ENCODE measurements around the gene PSMA5. TPM values are rescaled to one million over a fixed set of nuclear protein-coding genes. Genes with fewer than 3 reads are reported as not detected.

The PSMA5 gene
- total RNA-seq, 6 donors from 2014 or later, result 15.2 to 69.5 (median 29.8) TPM

DNA sequence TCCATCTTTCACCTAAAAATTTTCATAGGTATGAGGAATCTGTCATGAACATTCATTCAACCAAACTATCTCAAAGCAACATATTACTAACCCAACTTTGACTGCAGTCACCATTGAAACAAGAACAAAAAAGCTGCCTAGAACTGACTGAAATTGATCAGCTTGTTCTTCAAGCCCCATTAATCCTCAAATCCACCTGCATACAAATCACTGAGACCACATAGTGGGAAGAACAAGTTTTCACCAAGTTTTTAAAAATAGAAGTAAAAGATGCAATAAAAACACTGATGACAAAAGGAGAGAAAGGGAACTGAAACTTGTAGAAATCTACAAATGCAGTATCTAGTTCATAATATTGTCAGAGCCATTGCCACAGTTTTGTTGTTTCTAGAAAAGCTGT is 34.6 kb downstream of the PSMA5 start:
- TF ChIP-seq POLR2A (IDR thresholded peaks at IDR 0.05) (no peak), EP300 (IDR thresholded peaks at IDR 0.05) (no peak), POLR2AphosphoS5 (IDR thresholded peaks at IDR 0.05) (no peak)
- TF ChIP-seq, protein P1, sequence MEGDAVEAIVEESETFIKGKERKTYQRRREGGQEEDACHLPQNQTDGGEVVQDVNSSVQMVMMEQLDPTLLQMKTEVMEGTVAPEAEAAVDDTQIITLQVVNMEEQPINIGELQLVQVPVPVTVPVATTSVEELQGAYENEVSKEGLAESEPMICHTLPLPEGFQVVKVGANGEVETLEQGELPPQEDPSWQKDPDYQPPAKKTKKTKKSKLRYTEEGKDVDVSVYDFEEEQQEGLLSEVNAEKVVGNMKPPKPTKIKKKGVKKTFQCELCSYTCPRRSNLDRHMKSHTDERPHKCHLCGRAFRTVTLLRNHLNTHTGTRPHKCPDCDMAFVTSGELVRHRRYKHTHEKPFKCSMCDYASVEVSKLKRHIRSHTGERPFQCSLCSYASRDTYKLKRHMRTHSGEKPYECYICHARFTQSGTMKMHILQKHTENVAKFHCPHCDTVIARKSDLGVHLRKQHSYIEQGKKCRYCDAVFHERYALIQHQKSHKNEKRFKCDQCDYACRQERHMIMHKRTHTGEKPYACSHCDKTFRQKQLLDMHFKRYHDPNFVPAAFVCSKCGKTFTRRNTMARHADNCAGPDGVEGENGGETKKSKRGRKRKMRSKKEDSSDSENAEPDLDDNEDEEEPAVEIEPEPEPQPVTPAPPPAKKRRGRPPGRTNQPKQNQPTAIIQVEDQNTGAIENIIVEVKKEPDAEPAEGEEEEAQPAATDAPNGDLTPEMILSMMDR (IDR thresholded peaks at IDR 0.05), result no peak
- peak overlapping the region; percentile 81 to 92 (median 83) for H3K27ac ChIP-seq
- no peak for ATAC-seq (ENCODE audit: low FRiP score in 2 of 2)
- no peak for DNase-seq
- H3K4me1 ChIP-seq, result peaks cover 69 to 81% (median 73%) of the 10 kb centered on the region in 4 donors
- H3K9me3 ChIP-seq, result no peaks in the 10 kb centered on the region
- no peaks in the 10 kb centered on the region for H3K36me3 ChIP-seq
- peak overlapping the region in 2 of 4 donors; percentile 26 to 31 for H3K4me3 ChIP-seq
- H3K27me3 ChIP-seq, result no peaks in the 10 kb centered on the region

DNA sequence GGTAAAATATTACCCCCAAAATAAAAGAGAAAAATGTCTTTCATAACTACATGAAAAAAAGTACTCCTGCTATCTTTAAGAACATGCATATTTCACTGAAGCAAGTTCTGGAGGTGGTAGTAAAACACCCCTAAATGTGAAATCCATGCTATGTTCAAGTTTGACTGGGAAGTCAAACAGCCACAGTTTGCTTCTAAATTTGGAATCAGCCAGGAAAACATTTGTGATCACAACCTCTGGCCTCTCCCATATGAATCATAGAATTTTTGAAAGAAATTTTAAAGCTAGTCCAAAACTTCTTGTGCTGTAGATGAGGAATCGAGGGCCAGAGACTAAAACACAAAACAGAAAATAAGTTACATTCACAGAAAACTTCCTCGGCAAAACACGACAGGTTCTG is 35.1 kb downstream of the PSMA5 start:
- H3K27ac ChIP-seq, result peak overlapping the region; percentile 81 to 92 (median 83)
- DNase-seq (no peak), ATAC-seq (ENCODE audit: low FRiP score in 2 of 2) (no peak)
- H3K9me3 ChIP-seq, result no peaks in the 10 kb centered on the region
- H3K27me3 ChIP-seq, result no peaks in the 10 kb centered on the region
- H3K4me3 ChIP-seq, result peak overlapping the region in 2 of 4 donors; percentile 26 to 31
- WGBS, 2 donors, result 11 to 29% methylated on average over 3 of the region's 3 CpGs
- no peaks in the 10 kb centered on the region for H3K36me3 ChIP-seq
- H3K4me1 ChIP-seq, result peaks cover 70 to 81% (median 73%) of the 10 kb centered on the region in 4 donors
- TF ChIP-seq, protein P1 (IDR thresholded peaks at IDR 0.05), result no peak
- TF ChIP-seq EP300 (IDR thresholded peaks at IDR 0.05), result no peak
- TF ChIP-seq POLR2AphosphoS5 (IDR thresholded peaks at IDR 0.05), result no peak
- no peak for TF ChIP-seq POLR2A (IDR thresholded peaks at IDR 0.05)

DNA sequence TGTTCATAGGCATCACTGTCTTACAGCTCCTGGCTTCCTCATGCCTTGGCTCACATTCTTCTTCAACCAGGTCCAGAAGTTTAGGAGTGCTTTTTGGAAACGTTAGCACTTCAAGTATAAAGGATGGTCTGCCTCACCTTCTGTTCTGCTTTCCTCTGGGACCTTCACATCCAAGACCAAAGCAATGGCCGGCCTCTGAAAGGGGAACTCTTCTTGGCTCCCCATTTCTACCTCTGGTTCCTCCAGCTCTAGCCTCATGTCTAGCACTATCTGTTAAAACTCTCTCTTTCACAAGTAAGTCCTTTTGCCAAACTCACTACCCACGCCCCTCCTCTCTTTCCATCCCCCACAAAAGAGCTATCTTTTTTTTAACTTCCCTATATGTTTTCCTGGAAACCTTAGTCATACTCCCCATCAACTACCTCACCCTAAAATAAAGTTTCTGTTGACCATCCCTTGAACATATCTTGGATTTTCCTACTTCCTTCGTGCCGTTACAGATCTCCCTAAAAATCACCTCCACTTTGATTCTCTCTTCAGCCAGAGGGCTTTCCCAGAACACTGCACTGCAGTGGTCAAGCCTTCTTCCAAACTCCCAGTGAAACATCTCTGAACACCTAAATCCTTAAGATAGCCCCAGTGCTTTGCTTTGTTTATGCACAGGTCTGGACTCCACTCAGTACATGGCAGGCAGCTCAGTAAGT is 36.5 kb downstream of the PSMA5 start:
- H3K36me3 ChIP-seq, result no peaks in the 10 kb centered on the region
- DNase-seq (peak in 1 of 2 donors; percentile 52), ATAC-seq (ENCODE audit: low FRiP score in 2 of 2) (peak in 1 of 2 donors; percentile 38)
- peaks cover 70 to 81% (median 73%) of the 10 kb centered on the region in 4 donors for H3K4me1 ChIP-seq
- H3K4me3 ChIP-seq, result no peak overlapping the region
- H3K9me3 ChIP-seq, result no peaks in the 10 kb centered on the region
- TF ChIP-seq, protein P1 (IDR thresholded peaks at IDR 0.05), result no peak
- TF ChIP-seq EP300 (IDR thresholded peaks at IDR 0.05) (no peak), POLR2AphosphoS5 (IDR thresholded peaks at IDR 0.05) (no peak), POLR2A (IDR thresholded peaks at IDR 0.05) (no peak)
- H3K27ac ChIP-seq, result peak overlapping the region; percentile 81 to 92 (median 83)
- H3K27me3 ChIP-seq, result no peaks in the 10 kb centered on the region
- WGBS, 2 donors, result 59 to 72% methylated on average over 5 of the region's 5 CpGs

DNA sequence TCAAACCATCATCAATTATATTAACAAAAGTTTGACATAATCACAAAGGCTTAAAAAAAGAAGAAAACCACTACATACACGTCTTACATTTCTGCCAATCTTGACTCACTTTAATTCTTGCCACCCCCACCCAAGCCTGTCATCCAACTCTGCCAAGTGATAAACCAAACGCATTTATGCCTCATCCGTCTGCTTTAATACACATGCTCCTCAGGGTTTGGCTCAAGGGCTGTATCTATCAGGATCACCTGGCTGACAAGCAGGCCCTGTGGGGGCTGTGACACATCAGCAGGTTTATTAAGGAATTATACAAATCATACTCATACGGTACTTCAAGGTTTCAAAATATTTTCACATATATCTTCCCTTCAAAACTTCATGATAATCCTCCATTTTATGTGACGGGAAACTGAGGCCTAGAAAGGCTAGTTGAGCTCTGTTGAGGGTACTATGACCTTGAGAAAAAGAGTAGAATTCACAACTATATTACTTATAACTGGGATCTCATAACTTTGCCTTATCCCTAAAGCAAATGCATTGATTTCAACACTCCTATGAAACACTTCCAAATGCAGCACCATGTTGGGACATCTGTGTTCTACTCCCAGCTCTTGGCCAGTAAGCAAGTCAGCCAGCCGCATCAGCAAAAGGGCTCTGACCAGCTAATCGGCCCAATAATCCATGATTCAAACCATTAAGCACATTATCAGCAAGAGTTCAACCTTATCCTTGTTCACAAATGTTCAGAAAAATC is 37.2 kb downstream of the PSMA5 start:
- Histone ChIP-seq H3K36me3 (no peaks in the 10 kb centered on the region), H3K27me3 (no peaks in the 10 kb centered on the region), H3K4me3 (no peak overlapping the region), H3K9me3 (no peaks in the 10 kb centered on the region), H3K27ac (peak overlapping the region; percentile 81 to 92 (median 83)), H3K4me1 (peaks cover 67 to 81% (median 74%) of the 10 kb centered on the region in 4 donors)
- ATAC-seq (ENCODE audit: low FRiP score in 2 of 2), result no peak
- no peak for DNase-seq
- WGBS, 2 donors, result 67% methylated on average over 7 of the region's 7 CpGs
- TF ChIP-seq, protein P1 (IDR thresholded peaks at IDR 0.05), result no peak
- TF ChIP-seq EP300 (IDR thresholded peaks at IDR 0.05), result no peak
- TF ChIP-seq POLR2AphosphoS5 (IDR thresholded peaks at IDR 0.05), result no peak
- no peak for TF ChIP-seq POLR2A (IDR thresholded peaks at IDR 0.05)

Data from upper lobe of left lung (tissue), 6 donors.